ENCODE results near the gene REXO4.
"Not testable (repeated sequence)": the region's sequence is repeated elsewhere in the genome, so short reads cannot be mapped to it uniquely, and the experiment has no call there.

Gene REXO4

GRCh38 chr9:133384736-133385321 is 33.0 kb downstream of the REXO4 start:
- no peak for DNase-seq

GRCh38 chr9:133383438-133383837 is 34.4 kb downstream of the REXO4 start:
- DNase-seq = no peak

- no peak for DNase-seq
Measured at GRCh38 chr9:133382507-133383141, 35.2 kb downstream of the REXO4 start.

GRCh38 chr9:133380734-133381133 is 37.1 kb downstream of the REXO4 start:
- DNase-seq = no peak

GRCh38 chr9:133379153-133380086 is 38.4 kb downstream of the REXO4 start:
- no peak for DNase-seq

GRCh38 chr9:133378408-133378962 is 39.3 kb downstream of the REXO4 start:
- DNase-seq = no peak

GRCh38 chr9:133377721-133378216 is 40.0 kb downstream of the REXO4 start:
- DNase-seq = peak; percentile 82

- DNase-seq = not testable (repeated sequence)
Measured at GRCh38 chr9:133377280-133377679, 40.5 kb downstream of the REXO4 start.

GRCh38 chr9:133375724-133376654 is 41.8 kb downstream of the REXO4 start, which contains the start of the genes STKLD1 and SURF4:
TSS of gene STKLD1 (plus strand) at chr9:133376366. CDS start at chr9:133376474, 108 bp downstream.
TSS of gene SURF4 (minus strand) at chr9:133376060. CDS start at chr9:133375969, 91 bp downstream.
- peak; percentile 97 for DNase-seq

- peak; percentile 45 for DNase-seq
Measured at GRCh38 chr9:133375116-133375723, 42.6 kb downstream of the REXO4 start.

GRCh38 chr9:133374612-133375115 is 43.1 kb downstream of the REXO4 start:
- peak; percentile 61 for DNase-seq

GRCh38 chr9:133372144-133372543 is 45.7 kb downstream of the REXO4 start:
- no peak for DNase-seq

- DNase-seq = peak; percentile 22
Measured at GRCh38 chr9:133371261-133371711, 46.5 kb downstream of the REXO4 start.

GRCh38 chr9:133370685-133371084 is 47.1 kb downstream of the REXO4 start:
- no peak for DNase-seq

GRCh38 chr9:133369933-133370332 is 47.9 kb downstream of the REXO4 start:
- no peak for DNase-seq

GRCh38 chr9:133369422-133369821 is 48.4 kb downstream of the REXO4 start:
- DNase-seq = no peak

- DNase-seq = no peak
Measured at GRCh38 chr9:133368249-133368881, 49.4 kb downstream of the REXO4 start.

- DNase-seq = no peak
Measured at GRCh38 chr9:133367778-133368177, 50.0 kb downstream of the REXO4 start.

GRCh38 chr9:133367221-133367620 is 50.6 kb downstream of the REXO4 start:
- no peak for DNase-seq

GRCh38 chr9:133366435-133366834 is 51.4 kb downstream of the REXO4 start:
- DNase-seq = no peak

Measured in fibroblast of skin of right quadriceps (primary cell).